ENCODE results near the gene DCPS. TPM values are rescaled to one million over a fixed set of nuclear protein-coding genes. Genes with fewer than 3 reads are reported as not detected.
"Not testable (repeated sequence)": the region's sequence is repeated elsewhere in the genome, so short reads cannot be mapped to it uniquely, and the experiment has no call there.

Gene DCPS
- total and polyA plus RNA-seq, 2 of the 4 experiments (the other 2 are of a cell fraction) = 19.7 to 34.8 TPM

DNA sequence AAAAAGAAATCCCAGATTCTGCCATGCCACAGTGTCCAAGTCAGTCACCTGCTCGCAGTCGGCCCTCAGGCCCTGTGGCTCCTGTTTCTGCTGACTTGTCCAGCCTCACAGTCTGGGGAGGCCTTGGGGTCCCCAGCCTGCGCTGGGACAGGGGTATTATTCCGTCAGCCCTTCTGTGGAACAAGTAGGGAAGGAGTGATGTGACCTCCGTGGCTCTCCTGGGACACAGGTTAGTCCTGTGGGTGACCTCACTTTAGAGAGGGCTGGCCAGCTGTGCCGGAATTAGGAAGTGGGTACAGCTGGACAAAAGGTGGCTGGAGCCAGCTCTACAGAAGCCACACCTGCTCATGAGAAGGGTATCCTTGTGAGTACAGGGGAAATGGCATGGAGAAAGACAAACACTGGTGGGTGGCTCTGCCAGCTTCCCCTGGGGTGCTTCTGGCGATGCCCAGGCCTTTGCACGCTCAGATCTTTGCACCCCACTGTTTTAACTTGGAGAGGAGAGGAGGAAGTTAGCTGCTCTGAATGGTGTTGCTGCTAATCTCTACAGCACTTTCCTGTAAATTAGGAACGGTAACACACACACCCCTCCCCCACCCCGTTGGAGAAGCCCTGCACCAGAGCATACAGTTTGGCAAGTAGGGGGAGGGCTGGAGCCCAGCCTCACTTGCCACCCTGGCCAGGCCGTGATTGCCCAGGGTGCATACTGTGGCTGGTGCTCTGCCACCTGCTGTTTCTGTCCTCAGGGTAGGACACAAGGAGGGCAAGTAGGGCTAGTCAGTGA is 64.7 kb downstream of the DCPS start:
- H3K9me3 ChIP-seq (ENCODE audit: control insufficient read depth, insufficient read depth, low read length); H3K4ac ChIP-seq (ENCODE audit: low read depth, low read length); DNase-seq; H2BK20ac ChIP-seq (ENCODE audit: low read depth, low read length); H3K9ac ChIP-seq (ENCODE audit: low read depth, low read length); POLR2A ChIA-PET (ENCODE audit: unreplicated experiment); H2BK5ac ChIP-seq (ENCODE audit: low read depth, low read length, poor library complexity, severe bottlenecking); H2BK120ac ChIP-seq (ENCODE audit: low read depth, low read length); H2AK9ac ChIP-seq (replicated peaks; ENCODE audit: low read depth, low read length, poor library complexity); H4K5ac ChIP-seq (ENCODE audit: low read depth, low read length); H3K36me3 ChIP-seq (ENCODE audit: control insufficient read depth, insufficient read depth, low read length); H3K27ac ChIP-seq (ENCODE audit: insufficient read depth, low read length); H2AK5ac ChIP-seq (ENCODE audit: low read depth, low read length); dilution Hi-C loops (cut with HindIII; ENCODE audit: low sequenced_read_pairs, unreplicated experiment); H4K20me1 ChIP-seq (ENCODE audit: insufficient read depth, low read length); H3K23ac ChIP-seq (ENCODE audit: low read depth, low read length); H3K18ac ChIP-seq (ENCODE audit: low read depth, low read length); ATAC-seq (ENCODE audit: low read depth); BruUV-seq (replicated peaks); H3K56ac ChIP-seq (ENCODE audit: extremely low read depth, insufficient read depth, low read length); H3K27me3 ChIP-seq (ENCODE audit: control insufficient read depth, insufficient read depth, low read length); H3K4me3 ChIP-seq (ENCODE audit: insufficient read depth, low read depth, low read length); H2BK15ac ChIP-seq (ENCODE audit: low read depth, low read length); H3K4me1 ChIP-seq (ENCODE audit: control insufficient read depth, insufficient read depth, low read length); H3K14ac ChIP-seq (replicated peaks; ENCODE audit: low read depth, low read length); intact Hi-C loops (cut with micrococcal nuclease); in situ Hi-C loops (cut with MboI; ENCODE audit: low sequenced_read_pairs); CTCF ChIA-PET; H4K91ac ChIP-seq (ENCODE audit: insufficient read depth, low read depth, low read length); H3K4me2 ChIP-seq (ENCODE audit: low read depth, low read length); H4K8ac ChIP-seq (ENCODE audit: low read depth in 2 of 2, low read length in 2 of 2); H3K9me1 ChIP-seq (ENCODE audit: insufficient read depth, low read length); H2AFZ ChIP-seq (replicated peaks; ENCODE audit: low read length, poor library complexity): not testable (repeated sequence)
- H3K79me1 ChIP-seq (ENCODE audit: low read depth in 1 of 2, low read length in 2 of 2) = peaks cover 9 to 17% of the 10 kb centered on the region in 2 experiments; a peak in 2 of 4 replicates
- WGBS, 2 experiments (ENCODE audit: extremely low coverage in 2 of 2, insufficient read length in 1 of 2) = no CpG with 5 or more reads among the region's 11 CpGs

Data from IMR-90 (cell line).